HUDEP-2 (cell line): ENCODE data around the gene SNX21.
"Not testable (repeated sequence)": the region's sequence is repeated elsewhere in the genome, so short reads cannot be mapped to it uniquely, and the experiment has no call there.

Experiments
- DNase-seq, 76 experiments: peaks; one replicate each; lab custom pipeline; 2025; ENCODE audit not compliant: unreplicated experiment in 76 of 76; lab: John Stamatoyannopoulos, UW

SNX21 gene

GRCh38 chr20:45833030-45833882, at the start of gene SNX21:
SNX21 (plus strand) TSS chr20:45833799; CDS start chr20:45833920, 121 bp downstream.
- DNase-seq = no peak

GRCh38 chr20:45788351-45788750, 45.2 kb upstream of the SNX21 start:
- DNase-seq = no peak

GRCh38 chr20:45792317-45793118, 41.1 kb upstream of the SNX21 start:
- peak in 1 of 76 experiments; percentile 25 for DNase-seq

- no peak for DNase-seq
Measured at GRCh38 chr20:45796337-45797065, 37.1 kb upstream of the SNX21 start.

GRCh38 chr20:45797510-45797909, 36.1 kb upstream of the SNX21 start:
- DNase-seq = not testable (repeated sequence)

GRCh38 chr20:45797955-45798354, 35.6 kb upstream of the SNX21 start:
- not testable (repeated sequence) for DNase-seq

GRCh38 chr20:45798935-45799642, 34.5 kb upstream of the SNX21 start:
- peak in 54 of 76 experiments; percentile 6 to 71 (median 40) for DNase-seq

- no peak for DNase-seq
Measured at GRCh38 chr20:45801851-45802250, 31.7 kb upstream of the SNX21 start.

GRCh38 chr20:45810191-45810970, 23.2 kb upstream of the SNX21 start:
- no peak for DNase-seq

GRCh38 chr20:45812157-45813005, 21.2 kb upstream of the SNX21 start, which contains the start of gene UBE2C:
UBE2C (plus strand) TSS chr20:45812644; CDS start chr20:45812696, 52 bp downstream.
- DNase-seq = peak in 72 of 76 experiments; percentile 11 to 97 (median 78)

GRCh38 chr20:45813006-45813340, 20.6 kb upstream of the SNX21 start:
- DNase-seq = no peak

GRCh38 chr20:45813489-45813888, 20.1 kb upstream of the SNX21 start:
- DNase-seq = no peak

GRCh38 chr20:45814314-45814713, 19.3 kb upstream of the SNX21 start:
- no peak for DNase-seq

GRCh38 chr20:45816951-45817350, 16.6 kb upstream of the SNX21 start:
- DNase-seq = no peak

GRCh38 chr20:45817376-45818194, 16.0 kb upstream of the SNX21 start:
- DNase-seq = no peak

GRCh38 chr20:45818239-45818638, 15.4 kb upstream of the SNX21 start:
- peak in 8 of 76 experiments; percentile 11 to 52 (median 20) for DNase-seq

GRCh38 chr20:45819466-45819865, 14.1 kb upstream of the SNX21 start:
- no peak for DNase-seq

GRCh38 chr20:45821947-45822346, 11.7 kb upstream of the SNX21 start:
- DNase-seq = no peak
